Heart right ventricle (tissue), 16 donors: Measurements from ENCODE around the gene THSD7B. TPM values are rescaled to one million over a fixed set of nuclear protein-coding genes. Genes with fewer than 3 reads are reported as not detected.

Experiments used
- ATAC-seq, 8 donors: fragments of 200-7000 bp; cut with Tn5 transposase; one replicate each; pipeline ENCODE4 v1.9.1; 2020; ENCODE audit warnings: mild to moderate bottlenecking in 8 of 8, moderate library complexity in 8 of 8, moderate number of reproducible peaks in 1 of 8
- DNase-seq, 2 donors: peaks; one replicate each; pipeline ENCODE4 v3.0.0-alpha.2; 2020
- H3K27ac ChIP-seq, 10 donors: fragments of 200-600 bp; sonication (generic) in 2 of 10; one replicate each; pipeline versions ENCODE4 v1.5.0 to v1.8.0; 2020 to 2022; ENCODE audit warnings: mild to moderate bottlenecking in 3 of 10
- H3K27me3 ChIP-seq, 7 donors: fragments of 200-600 bp; one replicate each; pipeline ENCODE4 v1.8.0; 2021 to 2022; ENCODE audit warnings: mild to moderate bottlenecking in 2 of 7
- H3K36me3 ChIP-seq, 9 donors: fragments of 200-600 bp; sonication (generic) in 1 of 9; one replicate each; pipeline versions ENCODE4 v1.5.0 to v1.8.0; 2020 to 2022; ENCODE audit warnings: mild to moderate bottlenecking in 2 of 9
- H3K4me1 ChIP-seq, 9 donors: fragments of 200-600 bp; sonication (generic) in 1 of 9; one replicate each; pipeline versions ENCODE4 v1.5.0 to v1.8.0; 2020 to 2022; ENCODE audit warnings: mild to moderate bottlenecking in 4 of 9
- H3K4me3 ChIP-seq, 10 donors: fragments of 200-600 bp; sonication (generic) in 2 of 10; one replicate each; pipeline versions ENCODE4 v1.5.0 to v1.8.0; 2020 to 2022; ENCODE audit warnings: mild to moderate bottlenecking in 7 of 10, moderate library complexity in 2 of 10
- H3K9me3 ChIP-seq, 11 donors: fragments of 200-600 bp in 10 of 11; sonication (generic) in 2 of 11; one replicate each; pipeline versions ENCODE4 v1.5.0 to v1.8.0; 2013 to 2022; ENCODE audit warnings: mild to moderate bottlenecking in 2 of 11, control low read depth in 1 of 11, moderate library complexity in 1 of 11
- CTCF ChIP-seq, 9 donors: fragments of 200-600 bp; sonication (generic) in 2 of 9; IDR thresholded peaks; one replicate each; pipeline versions ENCODE4 v1.5.0 to v1.8.0; 2021 to 2022; ENCODE audit warnings: antibody characterized with exemption in 9 of 9, mild to moderate bottlenecking in 5 of 9, moderate library complexity in 1 of 9
- WGBS, 2 donors: extraction: QIAGEN DNeasy Blood & Tissue Kit; methylation state at CpG; one replicate each; pipeline ENCODE4 v1.1.7; 2013; ENCODE audit warnings: inconsistent platforms in 1 of 2; 5-methylcytosine and 5-hydroxymethylcytosine counted together
- intact Hi-C, 10 donors: fragments of 100-400 bp; cut with DNase I; formaldehyde crosslinking; loops; one replicate each; pipeline versions ENCODE4 v1.11.1 to v1.14.2; 2022
- polyA plus RNA-seq, 2 donors: library from polyadenylated mRNA; stranded (reverse); fragments of 200-250 nt; gene quantifications; one replicate each; pipeline ENCODE4 v1.2.3, GENCODE V29; 2013
- total RNA-seq, 10 donors: library from RNA; stranded (reverse); fragmentation: NEBNext Ultra II Directional in 3 of 10; extraction: Animal tissue kit (Norgen Biotek cat#: 25700) in 3 of 10; gene quantifications; one replicate each; pipeline versions ENCODE4 v1.2.1 to v1.2.4, GENCODE V29; 2021 to 2023
- donor health status: Arrhythmogenic right ventricular cardiomyopathy.
- donor health status: ischemic (EF 13 %, LVEDD 7.1; RV severe dilation, severe dysfunction).
- donor health status: healthy with polysubstance abuse.
- donor health status: DM: no; HTN: yes; CAD: no.
- donor health status: DM: no; HTN: no; CAD: no.
- donor health status: ischemic (EF 25% LVEDD 6.9; RV normal size, moderate dysfunction).
- donor health status: ischemic (EF 25% LVEDD 5.7; RV mildly dilated, moderate dysfunction).
- donor health status: healthy.
- donor health status: DM: yes; HTN: yes; CAD: no.
- donor health status: Ischemic cardiomyopathy.
- donor health status: ischemic (EF 35%, LVEDD 5.7; RV mildly dilated, moderate dysfunction).
- donor health status: nonischemic (EF 11% LVEDD 7.7; RV severe dilation, severe dysfunction).
- donor health status: DM: yes; HTN: yes; CAD: no.
- donor health status: PGD.
- donor health status: ischemic (EF 29% LVEDD 5.4; RV normal size, mild dysfunction).
- donor health status: nonischemic (EF 23%, LVEDD 6.1; RV moderate dilation, normal function).

Gene THSD7B
- total and polyA plus RNA-seq, 12 donors = 0.01 to 0.39 (median 0.18) TPM

DNA sequence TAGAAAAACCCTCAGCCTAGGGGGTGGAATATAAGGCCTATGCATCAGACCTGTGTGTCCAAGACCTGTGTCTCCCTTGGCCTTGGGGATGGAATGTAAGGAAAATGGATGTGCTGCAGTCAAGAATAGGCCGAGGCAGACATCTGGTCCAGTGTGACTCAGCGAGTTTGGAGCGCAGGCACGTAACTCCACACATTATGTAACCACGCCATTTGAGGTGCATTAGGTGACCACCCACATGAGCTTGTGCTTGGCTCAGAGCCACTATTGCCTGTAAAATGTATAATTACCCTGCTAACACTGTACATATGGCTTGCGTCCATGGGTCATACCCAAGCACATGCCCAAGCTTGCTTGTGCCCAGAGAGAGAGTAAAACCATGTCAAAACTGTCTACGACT lies 618.0 kb downstream of the THSD7B start:
- H3K27me3 ChIP-seq = no peaks in the 10 kb centered on the region
- ATAC-seq = no peak
- TF ChIP-seq CTCF (IDR thresholded peaks at IDR 0.05) = no peak
- no peaks in the 10 kb centered on the region for H3K36me3 ChIP-seq
- H3K9me3 ChIP-seq = peaks cover 0 to 40% (median 0%) of the 10 kb centered on the region in 11 donors
- no peak overlapping the region for H3K4me3 ChIP-seq
- no peaks in the 10 kb centered on the region for H3K4me1 ChIP-seq
- intact Hi-C loops = no loop called here
- 92% methylated on average over 7 of the region's 7 CpGs for WGBS, 2 donors
- no peak for DNase-seq
- no peak overlapping the region for H3K27ac ChIP-seq

DNA sequence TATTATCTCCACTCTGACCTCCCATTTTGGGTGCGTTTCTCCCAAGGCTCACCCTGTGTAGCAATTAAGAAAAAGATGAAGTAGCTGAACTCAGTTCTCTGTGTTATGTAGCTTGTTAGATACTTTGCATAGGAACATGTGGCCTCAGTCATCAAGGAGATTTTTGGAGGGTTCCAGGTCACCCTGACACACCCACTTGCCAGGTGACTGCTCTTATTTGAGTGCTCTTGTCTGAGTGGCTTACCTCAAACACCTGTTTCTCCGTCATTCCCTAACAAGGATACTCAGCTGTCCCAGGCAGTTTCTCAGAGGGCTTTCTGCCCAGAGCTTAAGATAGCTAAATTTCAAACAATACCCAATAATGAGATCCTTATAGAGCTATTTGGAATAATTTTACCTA lies 621.7 kb downstream of the THSD7B start:
- H3K27me3 ChIP-seq = no peaks in the 10 kb centered on the region
- H3K27ac ChIP-seq = no peak overlapping the region
- H3K4me1 ChIP-seq = no peaks in the 10 kb centered on the region
- intact Hi-C loops = no loop called here
- ATAC-seq (no peak), DNase-seq (no peak)
- 70 to 78% methylated on average over 2 of the region's 2 CpGs for WGBS, 2 donors
- peaks cover 0 to 25% (median 0%) of the 10 kb centered on the region in 11 donors for H3K9me3 ChIP-seq
- TF ChIP-seq CTCF (IDR thresholded peaks at IDR 0.05) = no peak
- no peaks in the 10 kb centered on the region for H3K36me3 ChIP-seq
- H3K4me3 ChIP-seq = no peak overlapping the region

GRCh38 chr2:137405496-137405895 lies 640.2 kb downstream of the THSD7B start:
- TF ChIP-seq CTCF (IDR thresholded peaks at IDR 0.05) = no peak
- WGBS, 2 donors = 64 to 67% methylated on average over 7 of the region's 7 CpGs
- no peaks in the 10 kb centered on the region for H3K36me3 ChIP-seq
- H3K9me3 ChIP-seq = peaks cover 0 to 4% (median 0%) of the 10 kb centered on the region in 11 donors
- ATAC-seq (no peak), DNase-seq (no peak)
- H3K4me3 ChIP-seq = no peak overlapping the region
- no peaks in the 10 kb centered on the region for H3K27me3 ChIP-seq
- no peaks in the 10 kb centered on the region for H3K4me1 ChIP-seq
- intact Hi-C loops = no loop called here
- H3K27ac ChIP-seq = no peak overlapping the region

GRCh38 chr2:137411585-137411984 lies 646.2 kb downstream of the THSD7B start:
- DNase-seq = no peak
- no peak for TF ChIP-seq CTCF (IDR thresholded peaks at IDR 0.05)
- no peak for ATAC-seq

More at GRCh38 chr2:137411585-137411984, 646.2 kb downstream of the THSD7B start:
- intact Hi-C loops = no loop called here
- no peaks in the 10 kb centered on the region for H3K36me3 ChIP-seq
- no peaks in the 10 kb centered on the region for H3K4me1 ChIP-seq
- no peak overlapping the region for H3K4me3 ChIP-seq
- H3K27ac ChIP-seq = no peak overlapping the region
- H3K9me3 ChIP-seq = no peaks in the 10 kb centered on the region
- 49 to 51% methylated on average over 5 of the region's 5 CpGs for WGBS, 2 donors
- no peaks in the 10 kb centered on the region for H3K27me3 ChIP-seq
